ENCODE results near the gene LDLRAD4.

LDLRAD4 gene

DNA sequence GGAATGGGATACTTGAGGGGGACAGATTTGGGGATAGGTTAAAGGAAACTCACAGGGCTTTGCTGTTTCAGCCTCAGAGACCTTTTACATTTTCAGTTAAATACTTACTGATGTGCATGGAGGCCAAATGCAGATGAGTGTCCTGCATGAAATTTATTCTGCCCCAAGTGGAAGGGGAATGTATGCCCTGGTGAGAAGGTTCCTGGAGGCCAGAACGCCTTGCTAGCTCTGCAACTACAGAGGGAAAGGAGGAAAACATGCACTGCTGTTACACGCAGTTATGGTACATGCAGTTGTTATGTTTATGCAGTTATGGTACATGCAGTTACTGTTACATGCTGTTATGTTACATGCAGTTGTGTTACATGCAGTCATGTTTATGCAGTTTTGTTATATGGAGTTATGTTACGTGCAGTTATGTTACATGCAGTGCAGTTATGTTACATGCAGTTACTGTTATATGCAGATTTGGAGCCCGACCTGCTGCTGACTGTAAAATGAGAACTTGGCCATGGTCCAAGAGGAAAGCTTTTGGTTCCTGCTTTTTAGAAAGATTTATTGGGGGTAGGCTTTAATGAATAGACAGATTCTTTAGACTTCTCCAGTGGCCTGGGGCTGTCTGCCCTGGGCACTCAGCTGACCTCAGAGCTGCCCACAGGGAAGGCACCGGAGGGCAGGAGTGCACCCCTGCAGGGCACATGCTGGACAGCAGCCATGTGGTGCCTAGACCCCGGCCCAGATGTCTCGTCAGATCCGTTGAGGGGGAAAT is 84.1 kb downstream of the LDLRAD4 start:
- no peak for DNase-seq

DNA sequence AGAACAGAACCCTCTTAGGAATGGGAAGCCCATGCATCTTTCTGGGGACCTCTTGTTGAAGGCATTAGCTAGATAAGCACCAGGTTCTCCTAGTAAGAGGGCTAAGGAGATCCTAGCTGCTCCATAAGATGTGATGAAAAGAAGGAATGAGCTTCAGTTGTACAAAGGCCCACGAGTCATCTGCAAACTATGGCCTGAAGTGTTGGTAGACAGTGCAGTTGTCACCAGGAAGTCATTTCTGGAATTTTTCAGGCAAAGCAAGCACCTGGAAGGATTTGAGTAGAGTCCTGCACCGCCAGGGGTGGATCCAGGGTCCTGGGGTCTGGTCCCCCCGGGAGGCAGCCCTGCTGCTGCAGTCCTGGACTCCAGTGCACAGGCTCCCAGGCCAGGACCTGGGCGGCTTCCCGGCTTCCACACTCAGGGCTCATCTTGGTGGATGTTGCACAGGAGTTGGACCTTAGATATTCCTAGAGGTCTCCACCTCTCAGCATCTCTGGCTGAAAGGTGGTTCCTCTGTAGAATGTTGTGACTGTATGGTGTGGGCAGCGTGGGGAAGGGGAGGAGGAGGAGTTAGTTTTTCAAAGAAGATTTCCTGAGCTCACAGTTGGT is 85.3 kb downstream of the LDLRAD4 start:
- DNase-seq, result no peak

DNA sequence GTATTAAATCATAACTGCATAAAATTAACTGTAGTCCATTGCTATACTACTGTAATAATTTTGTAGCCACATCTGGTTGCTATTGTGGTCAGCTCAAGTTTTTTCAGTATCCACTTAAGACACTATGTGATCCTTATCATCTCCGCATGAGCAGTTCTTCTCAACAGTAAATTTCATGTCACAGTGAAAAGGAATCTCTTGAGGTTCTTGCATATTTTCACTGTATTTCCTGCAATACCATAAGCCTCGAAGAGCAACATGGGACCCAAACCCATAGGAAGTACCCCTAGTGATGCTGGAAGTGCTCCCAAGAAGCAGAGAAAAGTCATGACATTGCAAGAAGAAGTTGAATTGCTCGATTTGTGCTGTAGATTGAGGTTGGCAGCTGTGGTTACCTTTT is 86.7 kb downstream of the LDLRAD4 start:
- DNase-seq, result no peak

DNA sequence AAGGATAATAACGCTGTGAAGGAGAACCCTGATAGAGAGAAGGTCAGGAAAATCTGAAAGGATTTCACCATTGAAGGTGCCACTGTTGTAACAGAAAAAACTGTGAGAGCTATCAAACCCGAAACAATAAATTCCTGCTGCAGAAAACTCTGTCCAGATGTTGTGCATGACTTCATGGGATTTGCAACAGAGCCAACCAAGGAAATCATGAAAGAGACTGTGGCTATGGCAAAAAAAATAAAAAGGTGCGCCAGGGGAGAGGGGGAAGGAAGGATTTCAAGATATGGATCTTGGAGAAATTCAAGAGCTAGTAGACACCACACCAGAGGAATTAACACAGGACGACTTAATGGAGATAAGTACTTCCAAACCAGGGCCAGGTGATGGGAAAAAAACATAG is 88.0 kb downstream of the LDLRAD4 start:
- no peak for DNase-seq

DNA sequence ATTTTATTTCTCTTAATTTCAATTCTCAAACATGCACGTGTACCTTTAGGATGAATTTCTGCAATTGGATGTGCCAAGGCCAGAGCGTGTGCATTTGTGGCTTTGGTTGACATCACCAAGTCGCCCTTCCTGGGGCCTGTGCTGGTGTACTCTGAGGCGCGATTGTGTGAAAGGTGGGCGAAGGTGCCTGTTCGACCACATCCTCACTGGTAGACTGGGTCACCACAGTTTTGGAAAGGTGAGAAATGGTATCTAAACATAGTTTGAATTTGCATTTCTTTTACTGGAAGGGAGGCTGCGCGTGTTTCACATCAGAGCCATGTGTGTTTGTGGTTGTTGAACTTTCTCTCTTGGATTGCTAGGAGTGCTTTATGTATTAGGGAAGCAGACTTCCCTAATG is 89.8 kb downstream of the LDLRAD4 start:
- DNase-seq, result no peak

DNA sequence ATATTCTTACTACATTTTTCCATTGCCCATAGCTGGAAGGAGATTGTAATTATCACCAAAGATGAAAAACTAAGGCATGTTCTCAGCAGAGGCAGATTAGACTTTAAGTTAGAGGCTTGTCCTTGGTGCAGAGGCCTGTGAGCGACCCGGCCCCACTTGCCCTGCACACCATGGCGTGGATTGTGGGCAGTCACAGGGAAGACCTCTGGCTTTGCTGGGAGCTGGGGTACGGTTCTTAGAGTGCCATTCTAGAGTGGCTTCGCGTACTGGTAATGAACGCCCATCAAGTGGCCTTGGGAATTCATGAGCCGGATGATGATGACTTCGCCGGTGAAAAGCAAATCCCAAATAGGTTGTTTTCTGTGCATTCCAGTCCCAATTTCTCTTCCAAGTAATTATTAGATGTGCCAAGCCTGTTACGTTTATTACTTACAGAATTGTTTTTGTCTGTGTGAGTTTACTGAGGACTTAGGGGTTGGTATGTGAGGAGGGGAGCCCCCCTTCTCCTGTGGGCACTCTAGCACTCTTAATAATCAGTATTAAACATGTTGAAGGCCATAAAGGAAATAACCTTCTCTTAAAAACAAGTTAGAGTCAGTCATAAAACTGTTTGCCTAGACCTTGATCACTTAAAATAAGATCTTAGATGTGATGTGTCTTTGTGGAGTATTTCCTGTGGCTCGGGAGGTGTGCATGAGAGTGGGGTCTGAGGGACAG is 90.6 kb downstream of the LDLRAD4 start:
- no peak for DNase-seq

DNA sequence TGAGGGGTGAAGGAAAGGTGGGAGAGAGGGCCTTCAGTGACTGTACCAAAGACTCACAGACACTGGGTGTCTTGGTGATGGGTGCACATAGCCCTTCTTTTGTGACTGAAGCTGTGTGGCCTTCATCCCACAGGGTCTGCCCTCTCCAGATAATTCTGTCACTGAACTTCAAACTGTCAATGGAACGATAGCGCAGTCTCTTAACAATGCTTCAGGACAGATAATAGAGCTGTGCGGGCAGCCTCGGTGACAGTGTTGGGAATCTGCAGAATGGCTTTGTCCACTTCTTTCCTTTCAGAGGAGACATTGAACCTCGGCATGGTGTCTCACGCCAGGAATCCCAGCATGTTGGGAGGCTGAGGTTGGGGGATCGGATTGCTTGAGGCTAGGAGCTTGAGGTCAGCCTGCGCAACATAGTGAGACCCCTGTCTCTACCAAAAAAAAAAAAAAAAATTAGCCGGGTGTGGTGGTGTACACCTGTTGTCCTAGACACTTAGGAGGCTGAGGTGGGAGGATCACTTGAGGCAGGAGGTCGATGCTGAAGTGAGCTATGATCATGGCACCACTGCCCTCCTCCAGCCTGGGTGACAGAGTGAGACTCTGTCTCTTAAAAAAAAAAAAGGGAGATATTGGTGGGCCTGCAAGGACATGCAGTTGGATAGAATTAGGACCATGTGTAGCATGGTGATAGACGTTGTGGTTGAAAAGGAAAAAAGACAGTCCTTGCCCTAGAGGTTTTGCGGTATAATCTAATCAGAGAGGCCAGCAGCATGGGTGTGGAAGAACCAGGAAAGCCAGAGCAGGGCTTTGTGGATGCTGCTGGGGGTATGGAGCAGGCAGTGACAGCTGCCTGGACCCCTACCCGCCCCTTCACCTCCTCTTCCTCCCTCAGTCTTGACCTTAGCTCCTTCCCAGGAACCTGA is 91.4 kb downstream of the LDLRAD4 start:
- no peak for DNase-seq

DNA sequence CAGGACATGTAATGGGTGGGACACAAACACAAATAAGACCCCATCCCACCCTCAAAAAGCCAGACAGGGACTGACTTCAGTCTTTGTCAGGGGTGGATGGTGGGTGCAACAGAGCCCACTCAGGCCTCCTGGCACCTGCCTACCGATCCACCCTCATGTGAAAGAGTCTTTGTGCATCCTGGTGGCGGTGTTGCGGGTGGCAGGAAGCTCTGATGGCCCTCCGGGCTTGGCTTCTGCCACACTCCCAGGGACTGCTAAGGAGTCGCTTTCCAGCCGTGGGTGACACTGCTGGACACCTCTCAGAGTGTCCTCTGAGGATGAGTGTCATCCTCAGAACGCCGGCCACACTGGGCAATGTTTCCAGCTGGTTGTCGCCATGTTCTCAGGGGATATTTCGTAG is 92.6 kb downstream of the LDLRAD4 start:
- no peak for DNase-seq

DNA sequence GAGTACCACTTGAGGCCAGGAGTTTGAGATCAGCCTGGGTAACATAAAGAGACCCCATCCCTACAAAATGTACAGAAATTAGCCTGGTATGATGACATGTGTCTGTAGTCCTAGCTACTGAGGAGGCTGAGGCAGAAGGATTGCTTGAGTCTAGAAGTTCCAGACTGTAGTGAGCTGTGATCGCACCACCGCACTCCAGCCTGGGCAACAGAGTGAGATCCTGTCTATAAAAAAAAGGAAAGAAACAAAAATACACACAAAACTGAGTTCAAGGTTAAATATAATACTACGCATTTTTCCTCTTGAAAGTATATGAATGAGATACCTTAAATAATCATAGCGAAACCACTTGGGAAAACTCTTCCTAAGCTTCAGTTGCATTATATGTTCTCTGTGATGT is 94.0 kb downstream of the LDLRAD4 start:
- DNase-seq, result no peak

DNA sequence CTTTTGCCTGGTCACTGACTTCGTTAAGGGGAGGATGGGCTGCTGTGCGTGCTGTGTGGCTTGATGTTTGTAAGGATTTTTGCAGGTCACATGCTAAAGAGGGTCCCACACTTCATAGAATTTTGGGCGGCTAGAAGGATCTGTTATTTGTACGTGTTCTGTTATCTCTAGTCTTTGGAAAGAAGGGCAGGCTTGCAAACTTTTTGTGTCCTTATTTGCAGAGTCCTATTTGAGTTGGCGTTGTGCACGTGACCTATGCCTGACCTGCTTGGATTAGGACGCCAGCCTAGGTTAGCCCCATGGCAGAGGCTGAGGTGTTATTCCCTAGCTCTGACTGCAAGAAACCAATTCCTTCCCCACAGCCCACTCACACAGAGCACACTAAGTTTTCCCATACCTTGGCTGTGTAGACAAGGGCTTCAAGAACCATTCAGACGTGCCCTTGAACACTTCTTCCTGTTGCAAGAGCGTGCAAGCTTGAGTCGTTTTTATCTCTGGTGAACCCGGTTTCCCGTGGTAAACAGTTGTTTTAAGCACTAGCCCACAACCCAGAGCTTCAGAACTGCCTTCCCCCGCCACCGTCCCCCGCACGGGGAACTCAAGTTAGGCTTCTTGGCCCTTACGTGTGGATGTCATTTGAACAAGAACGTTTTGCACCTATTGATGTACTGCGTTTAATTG is 94.6 kb downstream of the LDLRAD4 start:
- DNase-seq, result no peak

DNA sequence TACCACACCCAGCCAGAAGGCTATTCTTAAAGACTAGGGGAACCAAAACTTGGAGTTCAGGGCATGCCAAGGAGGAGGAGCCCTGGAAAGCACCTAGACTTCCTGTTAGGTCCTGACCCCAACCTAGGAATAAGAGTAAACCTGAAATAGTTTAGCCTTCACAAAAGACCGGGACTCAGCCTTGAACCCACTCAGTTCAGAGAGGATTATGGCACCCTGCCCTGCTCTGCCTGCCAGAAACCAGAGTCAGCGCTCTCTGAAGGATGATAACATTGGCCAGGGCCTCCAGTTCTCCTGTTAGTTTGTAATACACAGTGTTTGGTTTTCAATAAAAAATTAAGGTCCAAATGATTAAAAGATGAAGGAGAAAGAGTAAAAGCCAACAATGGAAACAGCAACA is 96.4 kb downstream of the LDLRAD4 start:
- DNase-seq, result no peak

DNA sequence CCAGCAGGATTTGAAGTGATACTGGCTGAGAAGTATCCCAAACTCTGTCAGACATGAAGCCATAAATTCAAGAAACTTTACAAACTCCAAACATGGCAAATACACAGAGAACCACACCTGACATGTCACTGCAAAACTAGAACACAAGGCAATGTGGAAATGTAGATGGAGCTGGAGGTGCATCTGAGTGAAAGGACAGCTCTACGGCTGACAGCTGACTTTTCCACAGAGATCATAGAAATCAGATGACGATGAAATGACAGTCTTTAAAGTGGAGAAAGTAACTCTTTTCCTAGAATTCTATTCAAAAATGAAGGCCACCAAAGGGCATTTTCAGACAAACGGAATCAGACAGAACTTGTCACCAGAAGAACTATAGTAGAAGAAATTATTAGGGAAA is 97.5 kb downstream of the LDLRAD4 start:
- DNase-seq, result no peak

DNA sequence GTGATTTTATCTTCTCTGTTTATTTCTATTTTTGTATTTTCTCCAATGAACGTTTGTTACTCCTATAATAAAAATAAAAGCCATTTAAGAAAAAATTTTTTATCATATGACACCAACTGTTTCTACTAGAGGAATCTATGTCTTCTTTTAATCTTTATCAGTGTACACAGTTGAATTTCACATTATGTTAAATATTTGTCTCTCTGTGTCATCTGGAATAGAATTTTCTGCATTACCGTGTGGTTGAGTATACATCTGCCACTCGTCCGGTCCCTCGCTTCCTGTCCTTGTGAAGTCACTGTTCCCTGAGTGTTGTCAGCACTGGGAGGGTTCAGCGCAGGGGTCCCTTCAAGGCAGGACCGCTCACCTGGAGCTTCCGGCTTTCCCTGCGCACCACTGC is 99.2 kb downstream of the LDLRAD4 start:
- no peak for DNase-seq

DNA sequence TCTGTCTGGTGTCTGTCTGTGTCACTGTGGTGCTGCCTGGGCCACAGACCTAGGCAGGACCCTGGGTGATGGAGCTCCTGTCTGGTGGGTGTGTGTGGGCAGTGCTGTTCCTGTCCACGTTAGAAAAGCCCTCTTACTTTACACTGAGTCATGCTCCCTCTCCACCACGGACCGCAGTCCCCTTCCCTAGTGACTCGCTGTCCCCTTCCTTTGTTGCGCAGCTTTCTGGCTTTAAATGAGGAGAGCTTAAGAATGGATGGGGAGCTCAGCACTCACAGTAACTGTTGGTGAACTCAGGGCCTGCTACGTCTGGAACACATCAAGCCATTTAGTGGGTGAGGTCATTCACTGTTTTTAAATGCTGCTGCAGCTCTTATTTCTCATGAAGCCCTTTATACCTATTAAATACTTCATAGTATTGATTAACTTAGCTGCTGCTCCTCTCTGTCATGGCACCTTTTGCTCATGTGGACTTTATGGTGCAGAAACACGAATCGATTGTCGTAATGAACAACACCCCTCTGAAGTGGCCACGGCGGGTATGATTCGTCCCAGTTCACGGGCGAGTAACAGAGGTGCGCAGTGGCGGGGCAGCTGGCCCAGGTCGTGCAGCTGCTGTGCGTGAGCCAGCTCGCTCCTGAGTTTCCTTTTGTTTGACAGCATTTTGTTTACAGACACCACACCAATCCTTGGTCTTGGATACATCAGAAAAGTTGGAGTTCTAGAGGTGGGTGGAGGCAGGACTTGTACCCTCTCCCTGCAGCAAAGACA is 100.4 kb downstream of the LDLRAD4 start:
- DNase-seq, result no peak

DNA sequence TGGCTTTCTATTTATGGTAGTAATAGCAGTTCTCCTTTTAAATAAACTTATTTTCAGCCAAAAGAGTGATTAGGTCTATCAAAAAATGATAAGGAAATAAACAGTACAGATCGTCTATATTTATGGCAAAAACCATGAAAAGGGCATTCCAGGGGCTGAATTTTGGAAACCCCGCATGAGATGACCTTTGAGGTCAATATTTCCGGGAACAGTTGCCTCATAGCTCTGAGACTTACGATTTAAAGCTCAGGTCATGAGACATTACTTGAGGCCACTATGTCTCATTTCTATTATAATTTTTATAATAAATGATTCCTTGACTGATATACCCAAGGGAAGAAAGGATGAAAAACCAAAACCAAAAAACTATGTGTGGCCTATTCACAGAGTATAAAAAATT is 101.1 kb downstream of the LDLRAD4 start:
- no peak for DNase-seq

DNA sequence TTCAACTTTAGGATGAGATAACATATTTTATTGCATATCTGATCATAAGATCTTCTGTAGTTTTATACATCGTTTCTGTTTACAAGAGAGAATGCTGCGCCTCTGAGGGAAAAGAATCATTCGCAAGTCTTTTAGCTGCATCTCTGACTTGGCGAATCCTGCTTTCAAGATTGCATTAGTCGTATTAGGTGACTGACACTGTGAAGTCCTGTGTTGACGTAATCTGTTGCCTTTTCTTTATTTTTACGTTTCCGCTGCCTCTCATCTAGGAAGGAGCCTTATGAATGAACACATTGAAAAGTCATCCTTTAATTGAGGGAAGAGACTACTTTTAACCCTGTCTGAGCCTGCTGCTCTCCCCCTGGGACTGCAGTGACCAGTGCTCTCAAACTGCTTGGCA is 101.5 kb downstream of the LDLRAD4 start:
- no peak for DNase-seq

DNA sequence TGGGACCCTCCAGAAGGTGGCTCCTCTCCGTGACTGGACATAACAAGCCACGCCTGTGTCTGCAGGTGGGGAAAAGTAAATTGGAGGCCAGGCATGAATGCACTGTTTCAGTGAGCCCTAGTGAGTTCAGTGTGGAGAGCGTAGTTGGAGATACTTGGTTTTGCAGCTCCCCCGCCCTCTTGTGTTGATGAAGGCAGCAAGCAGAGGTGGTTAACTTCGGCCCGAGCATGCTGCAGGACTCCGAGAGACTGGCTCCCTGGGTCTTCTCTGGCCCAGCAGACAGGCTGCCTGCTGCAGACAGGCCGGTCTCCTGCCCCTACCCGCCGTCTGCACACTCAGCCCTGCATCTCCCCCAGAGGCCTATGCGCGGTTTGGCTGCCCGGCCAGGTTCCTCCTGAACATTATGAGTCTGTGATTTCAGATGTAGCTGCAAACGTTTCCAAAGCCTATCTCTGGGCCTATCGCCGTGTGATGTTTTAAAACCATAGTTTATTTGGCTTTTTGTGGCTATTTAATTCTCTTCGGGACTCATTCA is 102.4 kb downstream of the LDLRAD4 start:
- DNase-seq, result no peak

DNA sequence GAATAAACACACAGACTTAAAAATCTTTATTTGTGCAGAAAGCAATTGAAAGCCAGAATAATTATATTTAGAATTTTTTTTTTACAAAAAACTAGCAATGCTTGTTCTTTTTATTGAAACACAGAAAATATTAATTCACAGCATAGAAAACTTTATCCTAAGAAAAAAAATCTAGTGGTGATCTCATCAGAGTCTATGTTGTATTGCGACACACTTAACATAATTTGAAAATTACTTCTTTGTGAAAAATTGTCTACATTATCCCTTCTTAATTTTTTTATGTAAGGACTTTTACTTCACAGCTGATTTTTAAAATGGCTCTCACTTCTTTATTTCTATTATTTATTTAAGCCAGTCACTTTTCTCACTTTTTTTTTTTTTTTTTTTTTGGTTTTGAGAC is 103.4 kb downstream of the LDLRAD4 start:
- DNase-seq, result no peak

DNA sequence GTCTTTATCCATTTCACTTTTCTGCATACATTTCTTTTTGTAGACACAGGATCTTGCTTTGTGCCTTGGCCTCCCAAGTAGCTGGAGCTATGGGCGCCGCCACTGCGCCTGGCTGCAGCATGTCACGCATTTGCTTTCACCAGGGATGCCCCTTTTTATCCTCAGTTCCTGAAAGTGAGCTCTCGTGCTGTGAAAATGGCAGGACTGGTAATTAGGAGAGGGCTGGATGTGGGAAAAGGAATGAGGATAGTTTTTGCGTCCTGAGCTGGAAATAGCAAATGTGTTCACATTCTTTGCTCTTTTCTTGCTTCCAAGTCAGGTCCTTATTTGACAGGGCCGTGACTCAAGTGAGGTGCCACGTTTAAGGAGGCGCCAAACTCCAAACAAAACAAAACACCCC is 104.6 kb downstream of the LDLRAD4 start:
- no peak for DNase-seq

DNA sequence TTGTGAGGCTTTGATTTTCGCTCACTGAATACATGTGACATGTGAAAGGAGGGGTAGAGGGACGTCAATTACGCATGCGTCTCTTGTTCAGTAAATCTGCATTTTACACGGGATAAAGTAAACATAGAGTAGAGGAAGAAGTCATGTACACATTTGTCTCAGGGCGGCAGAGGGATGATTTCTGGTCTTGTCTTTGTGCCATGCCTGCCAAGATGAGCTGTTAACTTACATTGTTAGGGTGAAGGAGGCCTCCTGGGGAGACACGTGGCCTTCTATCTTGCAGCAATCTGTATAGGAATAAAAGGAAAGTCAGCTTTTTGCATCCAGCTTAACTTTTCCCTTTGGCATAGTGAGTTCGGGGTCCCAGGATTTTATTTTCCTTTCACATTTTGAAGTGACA is 106.3 kb downstream of the LDLRAD4 start:
- DNase-seq, result no peak

Data from nucleus accumbens (tissue), 56 donors.